SH-SY5Y (cell line): ENCODE data around the gene PARD3.

Source experiments
- GATA2 ChIP-seq: IDR thresholded peaks from 2 replicates; pipeline ENCODE4 v1.6.1; 2011; ENCODE audit warnings: mild to moderate bottlenecking, low read depth, low read length
- GATA3 ChIP-seq: IDR thresholded peaks from 2 replicates; pipeline ENCODE4 v1.6.1; 2011; ENCODE audit warnings: low read depth, mild to moderate bottlenecking, low read length, moderate library complexity

DNA sequence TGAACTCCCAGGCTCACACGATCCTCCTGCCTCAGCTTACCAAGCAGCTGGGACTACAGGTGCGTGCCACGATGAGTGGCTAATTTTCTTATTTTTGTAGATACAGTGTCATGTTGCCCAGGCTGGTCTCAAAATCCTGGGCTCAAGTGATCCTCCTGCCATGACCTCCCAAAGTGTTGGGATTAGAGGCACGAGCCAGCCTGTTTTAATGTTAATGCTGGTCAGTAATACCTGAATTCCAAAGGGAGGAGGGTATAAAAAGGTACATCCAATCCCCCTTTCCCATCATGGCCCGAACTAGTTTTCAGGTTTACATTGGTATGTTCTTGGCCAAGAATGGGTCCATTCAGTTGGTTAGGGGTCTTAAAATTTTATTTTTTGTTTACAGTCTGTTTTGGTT is 329.1 kb downstream of the PARD3 start:
- TF ChIP-seq GATA2 (no peak), GATA3 (no peak)
